ENCODE measurements around the gene MAP2K7. TPM values are rescaled to one million over a fixed set of nuclear protein-coding genes. Genes with fewer than 3 reads are reported as not detected.
"Not testable (repeated sequence)": the region's sequence is repeated elsewhere in the genome, so short reads cannot be mapped to it uniquely, and the experiment has no call there.

MAP2K7 gene
- total RNA-seq, 1 experiment from 2014 or later = 59.1 TPM

DNA sequence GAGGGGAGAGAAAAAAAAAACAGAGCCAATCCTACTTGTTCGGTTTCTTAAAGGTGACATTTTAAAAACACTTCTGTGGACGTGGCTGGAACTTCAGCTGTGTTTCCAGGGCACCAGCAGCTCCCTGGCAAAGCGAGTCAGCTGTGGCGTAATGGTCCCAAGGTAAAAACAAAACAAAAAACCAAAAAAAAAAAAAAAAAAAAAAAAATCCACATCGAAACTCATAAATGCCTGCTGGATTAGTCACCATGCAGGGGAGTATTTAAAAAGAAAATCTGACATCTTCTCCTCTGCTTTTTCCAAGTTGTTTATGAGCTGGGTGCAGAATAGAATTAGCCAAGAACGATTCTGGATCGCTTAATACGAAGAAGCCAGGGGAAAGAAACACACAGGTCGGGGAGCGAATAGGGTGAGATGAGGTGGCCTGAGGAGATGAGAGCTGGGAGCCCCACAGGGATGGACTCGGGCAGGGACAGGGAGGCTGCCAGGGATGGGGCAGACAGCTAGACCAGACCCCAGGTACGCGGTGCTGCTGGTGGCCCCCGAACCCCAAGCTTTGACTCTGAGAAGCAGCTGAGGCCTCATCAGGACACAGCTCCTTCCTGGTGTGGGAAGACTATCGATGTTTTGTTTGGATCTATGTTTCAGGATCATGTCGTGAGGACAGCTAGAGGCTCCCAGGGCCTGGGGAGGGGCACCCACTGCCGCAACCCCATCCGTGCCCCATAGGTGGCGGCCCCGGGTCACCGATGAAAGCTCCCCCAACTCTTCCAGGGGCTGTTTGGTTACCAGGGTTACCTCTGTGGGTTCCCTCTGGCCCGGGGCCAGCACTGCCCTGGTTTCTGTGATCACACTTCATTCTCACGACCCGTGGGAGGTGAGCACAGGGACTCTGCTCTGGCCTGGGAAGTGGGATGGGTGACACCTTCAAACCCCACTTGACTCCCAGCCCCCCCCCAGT is 25.3 kb downstream of the MAP2K7 start:
- intact Hi-C loops (cut with micrococcal nuclease) = no loop called here
- H3K27ac ChIP-seq (ENCODE audit: low read depth, low read length) = peak overlapping the region; percentile 57
- ChIA-PET CTCF (interaction anchor here (0.8 to 2.4 kb wide), 8 partner anchors 9 to 230 kb away, joined by 3 to 17 read pairs (median 4); partner anchors contain the start of genes MAP2K7, SNAPC2 and TIMM44), RAD21 (ENCODE audit: low non-redundant PET in 1 of 2, low total read pairs in 2 of 2, uncharacterized antibody in 2 of 2, unreplicated experiment in 2 of 2) (interaction anchor here in 1 of 2 experiments (0.6 kb wide), 1 partner anchor 9 kb away, joined by 6 read pairs; the partner anchor contains the start of gene SNAPC2), POLR2A (interaction anchor here (0.6 to 3.4 kb wide), 5 partner anchors 8 to 518 kb away, joined by 3 to 17 read pairs (median 4); partner anchors contain the start of genes SNAPC2 and TIMM44)
- peaks cover 22 to 52% of the 10 kb centered on the region in 2 experiments for H3K4me1 ChIP-seq (ENCODE audit: control insufficient read depth in 1 of 2, insufficient read depth in 2 of 2, low read length in 2 of 2)
- H3K36me3 ChIP-seq (ENCODE audit: control insufficient read depth in 1 of 2, insufficient read depth in 2 of 2, low read length in 2 of 2) = peaks cover 16 to 22% of the 10 kb centered on the region in 2 experiments
- ATAC-seq = peak; percentile 27
- H4K20me1 ChIP-seq (ENCODE audit: insufficient read depth) = no peaks in the 10 kb centered on the region
- H3K9me2 ChIP-seq (ENCODE audit: insufficient read depth) = no peaks in the 10 kb centered on the region
- no peak overlapping the region for H2AFZ ChIP-seq (ENCODE audit: low read depth, low read length, poor library complexity, severe bottlenecking)
- peak overlapping the region; percentile 26 for H3K9ac ChIP-seq (ENCODE audit: low read length)
- no peaks in the 10 kb centered on the region for H3K27me3 ChIP-seq (ENCODE audit: insufficient read depth, low read length)
- H3K9me3 ChIP-seq (ENCODE audit: control insufficient read depth in 1 of 2, insufficient read depth in 1 of 2, low read depth in 1 of 2, low read length in 2 of 2) = no peaks in the 10 kb centered on the region
- H3K4me2 ChIP-seq (ENCODE audit: low read length) = peak overlapping the region; percentile 55
- DNase-seq (ENCODE audit: low read depth, low spot score) = no peak
- no peak overlapping the region for H3K4me3 ChIP-seq (replicated peaks in 1 of 2; ENCODE audit: low read depth in 1 of 2, low read length in 2 of 2)
- no peaks in the 10 kb centered on the region for H3K79me2 ChIP-seq (ENCODE audit: insufficient read depth, low read length)
- TF ChIP-seq SIN3A (IDR thresholded peaks at IDR 0.05; ENCODE audit: low read depth) = no peak
- TF ChIP-seq, protein P1, sequence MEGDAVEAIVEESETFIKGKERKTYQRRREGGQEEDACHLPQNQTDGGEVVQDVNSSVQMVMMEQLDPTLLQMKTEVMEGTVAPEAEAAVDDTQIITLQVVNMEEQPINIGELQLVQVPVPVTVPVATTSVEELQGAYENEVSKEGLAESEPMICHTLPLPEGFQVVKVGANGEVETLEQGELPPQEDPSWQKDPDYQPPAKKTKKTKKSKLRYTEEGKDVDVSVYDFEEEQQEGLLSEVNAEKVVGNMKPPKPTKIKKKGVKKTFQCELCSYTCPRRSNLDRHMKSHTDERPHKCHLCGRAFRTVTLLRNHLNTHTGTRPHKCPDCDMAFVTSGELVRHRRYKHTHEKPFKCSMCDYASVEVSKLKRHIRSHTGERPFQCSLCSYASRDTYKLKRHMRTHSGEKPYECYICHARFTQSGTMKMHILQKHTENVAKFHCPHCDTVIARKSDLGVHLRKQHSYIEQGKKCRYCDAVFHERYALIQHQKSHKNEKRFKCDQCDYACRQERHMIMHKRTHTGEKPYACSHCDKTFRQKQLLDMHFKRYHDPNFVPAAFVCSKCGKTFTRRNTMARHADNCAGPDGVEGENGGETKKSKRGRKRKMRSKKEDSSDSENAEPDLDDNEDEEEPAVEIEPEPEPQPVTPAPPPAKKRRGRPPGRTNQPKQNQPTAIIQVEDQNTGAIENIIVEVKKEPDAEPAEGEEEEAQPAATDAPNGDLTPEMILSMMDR (IDR thresholded peaks at IDR 0.05 in 2 of 3, conservative IDR thresholded peaks at IDR 0.05 in 1 of 3; ENCODE audit: borderline replicate concordance in 1 of 3, insufficient read depth in 1 of 3, low read depth in 2 of 3, low read length in 2 of 3) = peak in 2 of 3 experiments; percentile 57 to 70; a peak in 4 of 6 replicates
- TF ChIP-seq ELF1 (IDR thresholded peaks at IDR 0.05; ENCODE audit: borderline replicate concordance, low read depth) = no peak
- 0 out of 2 replicates have a peak, but pooled peaks have one; percentile 32 for TF ChIP-seq POLR2AphosphoS5 (IDR thresholded peaks at IDR 0.05; ENCODE audit: low read depth, low read length)
- TF ChIP-seq JUND (IDR thresholded peaks at IDR 0.05) = no peak
- no peak for TF ChIP-seq RAD21 (IDR thresholded peaks at IDR 0.05; ENCODE audit: low read depth)
- BruUV-seq (replicated peaks) = TSS peak; percentile 23

DNA sequence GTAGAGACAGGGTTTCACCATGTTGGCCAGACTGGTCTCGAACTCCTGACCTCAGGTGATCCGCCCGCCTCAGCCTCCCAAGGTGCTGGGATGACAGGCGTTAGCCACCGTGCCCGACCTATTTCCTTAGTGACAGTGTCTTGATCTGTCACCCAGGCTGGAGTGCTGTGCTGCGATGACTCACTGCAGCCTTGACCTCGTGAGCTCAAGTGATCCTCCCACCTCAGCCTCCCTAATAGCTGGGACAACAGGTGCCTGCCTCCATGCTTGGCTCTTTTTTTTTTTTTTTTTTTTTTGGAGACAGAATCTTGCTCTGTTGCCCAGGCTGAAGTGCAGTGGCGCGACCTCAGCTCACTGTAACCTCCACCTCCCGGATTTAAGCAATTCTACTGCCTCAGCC is 26.4 kb downstream of the MAP2K7 start:
- H3K27ac ChIP-seq (ENCODE audit: low read depth, low read length) = peak overlapping the region; percentile 40; the same call in 1 of the 2 replicates

More for the DNA sequence above, 26.4 kb downstream of the MAP2K7 start:
- ATAC-seq; H3K27me3 ChIP-seq (ENCODE audit: insufficient read depth, low read length); intact Hi-C loops (cut with micrococcal nuclease); H3K9me2 ChIP-seq (ENCODE audit: insufficient read depth); H3K79me2 ChIP-seq (ENCODE audit: insufficient read depth, low read length); H3K9me3 ChIP-seq (ENCODE audit: control insufficient read depth in 1 of 2, insufficient read depth in 1 of 2, low read depth in 1 of 2, low read length in 2 of 2); H2AFZ ChIP-seq (ENCODE audit: low read depth, low read length, poor library complexity, severe bottlenecking); H3K9ac ChIP-seq (ENCODE audit: low read length); BruUV-seq (replicated peaks); DNase-seq (ENCODE audit: low read depth, low spot score); H4K20me1 ChIP-seq (ENCODE audit: insufficient read depth); RAD21 ChIA-PET (ENCODE audit: low non-redundant PET in 1 of 2, low total read pairs in 2 of 2, uncharacterized antibody in 2 of 2, unreplicated experiment in 2 of 2); H3K4me3 ChIP-seq (replicated peaks in 1 of 2; ENCODE audit: low read depth in 1 of 2, low read length in 2 of 2): not testable (repeated sequence)
- Histone ChIP-seq H3K36me3 (ENCODE audit: control insufficient read depth in 1 of 2, insufficient read depth in 2 of 2, low read length in 2 of 2) (peaks cover 19 to 27% of the 10 kb centered on the region in 2 experiments), H3K4me2 (ENCODE audit: low read length) (peak overlapping the region; percentile 55), H3K4me1 (ENCODE audit: control insufficient read depth in 1 of 2, insufficient read depth in 2 of 2, low read length in 2 of 2) (peaks cover 22 to 47% of the 10 kb centered on the region in 2 experiments)
- ChIA-PET POLR2A (interaction anchor here (0.7 to 3.4 kb wide), 3 partner anchors 9 to 75 kb away, joined by 3 to 17 read pairs (median 17); partner anchors contain the start of genes ELAVL1, SNAPC2 and TIMM44), CTCF (interaction anchor here (0.8 to 2.4 kb wide), 6 partner anchors 10 to 229 kb away, joined by 3 to 14 read pairs (median 4); partner anchors contain the start of genes SNAPC2 and TIMM44)

Data from HCT116 (cell line).